HEK293 (cell line): ENCODE measurements around the gene ANKRD33B.
A peak's percentile ranks its signal among the peaks of the same experiment; 100 is the strongest.
"Not testable (repeated sequence)": the region's sequence is repeated elsewhere in the genome, so short reads cannot be mapped to it uniquely, and the experiment has no call there.

ENCODE experiments used
- CTCF ChIA-PET: fragments of 350-600 bp; formaldehyde crosslinking; extraction: SDS; loops from one replicate; lab custom pipeline; 2021; ENCODE audit warnings: antibody characterized with exemption; lab: Yijun Ruan, JAX
- POLR2A ChIA-PET: fragments of 300-600 bp; formaldehyde crosslinking; extraction: SDS; loops from one replicate; lab custom pipeline; 2020; ENCODE audit warnings: antibody characterized with exemption, inconsistent platforms; lab: Yijun Ruan, JAX
- H3K27ac ChIP-seq: fragments of 200-500 bp; sonication (Bioruptor generic); 2 replicates; pipeline ENCODE4 v1.5.1; 2014; ENCODE audit warnings: low read depth, low read length, control low read depth, inconsistent platforms; ENCODE audit errors: extremely low read depth
- H3K36me3 ChIP-seq, 2 experiments: fragments of 200-500 bp in 1 of 2; sonication (Bioruptor generic) in 1 of 2; 1 replicate in 1 of 2; 2 replicates in 1 of 2; pipeline ENCODE4 v1.5.1; 2014 to 2017; ENCODE audit warnings: inconsistent platforms in 2 of 2, low read length in 2 of 2; ENCODE audit not compliant: control insufficient read depth in 2 of 2, insufficient read depth in 1 of 2
- H3K4me1 ChIP-seq: fragments of 200-500 bp; sonication (Bioruptor generic); 2 replicates; pipeline ENCODE4 v1.5.1; 2014; ENCODE audit warnings: mild to moderate bottlenecking, low read length, inconsistent platforms; ENCODE audit not compliant: control insufficient read depth, insufficient read depth
- H3K4me3 ChIP-seq: 2 replicates; pipeline ENCODE4 v1.5.1; 2011; ENCODE audit warnings: low read depth, mild to moderate bottlenecking, control low read depth, low read length, moderate library complexity
- H3K9me3 ChIP-seq: fragments of 200-500 bp; sonication (Bioruptor generic); 2 replicates; pipeline ENCODE4 v1.5.1; 2014; ENCODE audit warnings: low read depth, low read length, inconsistent platforms; ENCODE audit not compliant: control insufficient read depth, insufficient read depth
- BCL11B ChIP-seq: fragments of 450-650 bp; formaldehyde crosslinking; IDR thresholded peaks from 2 replicates; pipeline ENCODE4 v1.5.1; 2016; ENCODE audit warnings: low read depth, missing biosample characterization, missing genetic modification characterization
- KLF9 ChIP-seq: fragments of 450-650 bp; formaldehyde crosslinking; IDR thresholded peaks from 2 replicates; pipeline ENCODE4 v1.5.1; 2016; ENCODE audit warnings: missing biosample characterization, missing genetic modification characterization, low read depth
- OVOL3 ChIP-seq: fragments of 450-650 bp; formaldehyde crosslinking; IDR thresholded peaks from 2 replicates; pipeline ENCODE4 v1.5.1; 2016; ENCODE audit warnings: missing biosample characterization, missing genetic modification characterization
- ZBTB20 ChIP-seq: fragments of 450-650 bp; formaldehyde crosslinking; IDR thresholded peaks from 2 replicates; pipeline ENCODE4 v1.5.1; 2016; ENCODE audit warnings: missing biosample characterization, missing genetic modification characterization
- ZNF16 ChIP-seq: fragments of 450-650 bp; formaldehyde crosslinking; IDR thresholded peaks from 2 replicates; pipeline ENCODE4 v1.5.1; 2016; ENCODE audit warnings: low read depth, missing biosample characterization, missing genetic modification characterization
- ZNF324 ChIP-seq: fragments of 450-650 bp; formaldehyde crosslinking; IDR thresholded peaks from 2 replicates; pipeline ENCODE4 v1.5.1; 2016; ENCODE audit warnings: missing biosample characterization, missing genetic modification characterization
- ZNF510 ChIP-seq: fragments of 450-650 bp; formaldehyde crosslinking; IDR thresholded peaks from 2 replicates; pipeline ENCODE4 v1.5.1; 2018; ENCODE audit warnings: mild to moderate bottlenecking, missing genetic modification characterization, missing biosample characterization; ENCODE audit not compliant: insufficient replicate concordance
- ZNF521 ChIP-seq: fragments of 450-650 bp; formaldehyde crosslinking; IDR thresholded peaks from 2 replicates; pipeline ENCODE4 v1.5.1; 2017; ENCODE audit warnings: missing biosample characterization, mild to moderate bottlenecking, missing genetic modification characterization
- ZNF623 ChIP-seq: fragments of 450-650 bp; formaldehyde crosslinking; IDR thresholded peaks from 2 replicates; pipeline ENCODE4 v1.5.1; 2016; ENCODE audit warnings: missing biosample characterization, missing genetic modification characterization
- ZNF658 ChIP-seq: fragments of 450-650 bp; formaldehyde crosslinking; IDR thresholded peaks from 2 replicates; pipeline ENCODE4; 2016; ENCODE audit warnings: missing biosample characterization, missing genetic modification characterization
- TF ChIP-seq, protein P1 (sequence below): fragments of 450-650 bp; formaldehyde crosslinking; IDR thresholded peaks from 2 replicates; pipeline ENCODE4 v1.5.1; 2016; ENCODE audit warnings: missing biosample characterization, missing genetic modification characterization
- TF ChIP-seq, protein P2 (sequence below): fragments of 450-650 bp; formaldehyde crosslinking; IDR thresholded peaks from 2 replicates; pipeline ENCODE4 v1.5.1; 2017; ENCODE audit warnings: missing biosample characterization, missing genetic modification characterization
- TF ChIP-seq, protein P3 (sequence below): fragments of 450-650 bp; formaldehyde crosslinking; IDR thresholded peaks from 2 replicates; pipeline ENCODE4 v1.5.1; 2016; ENCODE audit warnings: missing biosample characterization, missing genetic modification characterization

Gene ANKRD33B

DNA sequence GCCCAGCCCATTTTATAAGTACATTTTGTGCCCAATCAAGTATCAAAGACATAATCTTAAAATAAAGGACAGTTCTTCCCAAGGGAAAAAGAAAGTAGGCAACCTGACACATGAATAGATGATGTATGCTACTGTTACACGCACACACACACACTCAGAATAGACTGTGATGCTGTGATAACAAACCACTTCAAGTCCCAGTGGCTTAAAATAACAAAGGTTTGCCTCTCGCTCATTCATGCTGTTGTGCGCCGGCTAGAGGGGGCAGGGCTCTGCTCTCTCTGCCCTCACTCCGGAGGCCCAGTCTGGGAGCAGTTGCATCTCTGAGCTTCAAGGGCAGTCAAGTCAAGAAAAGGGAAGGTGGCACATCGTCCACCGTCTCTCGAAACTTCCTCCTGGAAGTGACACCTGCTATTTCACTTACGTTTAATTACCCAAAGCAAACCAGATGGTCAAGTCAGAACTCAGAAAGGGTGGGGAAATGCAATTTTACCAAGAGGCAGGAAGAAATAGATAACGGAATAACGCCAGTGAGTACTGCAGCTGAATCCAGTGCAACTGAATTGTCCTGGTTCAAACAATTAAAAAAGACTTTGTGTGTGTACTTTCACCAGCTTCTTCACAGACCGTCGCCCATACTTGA lies 43.3 kb downstream of the ANKRD33B start (continued):
- TF ChIP-seq, protein P1, sequence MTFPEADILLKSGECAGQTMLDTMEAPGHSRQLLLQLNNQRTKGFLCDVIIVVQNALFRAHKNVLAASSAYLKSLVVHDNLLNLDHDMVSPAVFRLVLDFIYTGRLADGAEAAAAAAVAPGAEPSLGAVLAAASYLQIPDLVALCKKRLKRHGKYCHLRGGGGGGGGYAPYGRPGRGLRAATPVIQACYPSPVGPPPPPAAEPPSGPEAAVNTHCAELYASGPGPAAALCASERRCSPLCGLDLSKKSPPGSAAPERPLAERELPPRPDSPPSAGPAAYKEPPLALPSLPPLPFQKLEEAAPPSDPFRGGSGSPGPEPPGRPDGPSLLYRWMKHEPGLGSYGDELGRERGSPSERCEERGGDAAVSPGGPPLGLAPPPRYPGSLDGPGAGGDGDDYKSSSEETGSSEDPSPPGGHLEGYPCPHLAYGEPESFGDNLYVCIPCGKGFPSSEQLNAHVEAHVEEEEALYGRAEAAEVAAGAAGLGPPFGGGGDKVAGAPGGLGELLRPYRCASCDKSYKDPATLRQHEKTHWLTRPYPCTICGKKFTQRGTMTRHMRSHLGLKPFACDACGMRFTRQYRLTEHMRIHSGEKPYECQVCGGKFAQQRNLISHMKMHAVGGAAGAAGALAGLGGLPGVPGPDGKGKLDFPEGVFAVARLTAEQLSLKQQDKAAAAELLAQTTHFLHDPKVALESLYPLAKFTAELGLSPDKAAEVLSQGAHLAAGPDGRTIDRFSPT (tag by site-specific recombination) = no peak; the same call in 1 of the 2 replicates
- peak; percentile 84 for TF ChIP-seq OVOL3 (tag by site-specific recombination)
- TF ChIP-seq ZNF521 (tag by site-specific recombination) = no peak
- TF ChIP-seq ZNF658 (tag by site-specific recombination) = no peak

DNA sequence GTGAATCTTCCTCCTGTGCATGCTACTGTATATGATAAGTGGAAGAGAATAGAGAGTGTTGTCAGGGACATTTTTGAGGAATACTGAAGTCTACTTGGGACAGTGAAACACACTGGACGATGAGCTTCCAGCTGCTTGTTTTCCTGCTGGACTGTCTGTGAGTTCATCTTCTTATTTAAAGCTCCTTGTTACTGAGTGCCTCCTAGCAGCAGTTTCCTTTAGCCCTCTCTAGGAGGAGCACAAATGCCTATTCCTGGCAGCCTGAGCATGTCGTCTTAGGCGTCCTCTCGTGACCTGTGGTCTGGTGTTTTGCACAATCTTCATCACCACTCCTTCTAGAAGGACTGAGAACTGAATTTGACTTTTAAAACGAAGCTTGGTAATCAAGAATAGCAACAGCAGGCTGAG lies 43.8 kb downstream of the ANKRD33B start:
- ChIA-PET CTCF (interaction anchor here (0.6 to 3.2 kb wide), 8 partner anchors 20 to 215 kb away, joined by 3 to 34 read pairs (median 4); no protein-coding TSS in a partner anchor), POLR2A (interaction anchor here (0.7 to 1.6 kb wide), 6 partner anchors 10 to 118 kb away, joined by 3 to 9 read pairs (median 4); partner anchors contain the start of gene ANKRD33B)
- Histone ChIP-seq H3K4me3 (no peak overlapping the region), H3K4me1 (peaks cover 10% of the 10 kb centered on the region), H3K36me3 (no peaks in the 10 kb centered on the region), H3K9me3 (no peaks in the 10 kb centered on the region), H3K27ac (peak overlapping the region; percentile 54)
- TF ChIP-seq, protein P2, sequence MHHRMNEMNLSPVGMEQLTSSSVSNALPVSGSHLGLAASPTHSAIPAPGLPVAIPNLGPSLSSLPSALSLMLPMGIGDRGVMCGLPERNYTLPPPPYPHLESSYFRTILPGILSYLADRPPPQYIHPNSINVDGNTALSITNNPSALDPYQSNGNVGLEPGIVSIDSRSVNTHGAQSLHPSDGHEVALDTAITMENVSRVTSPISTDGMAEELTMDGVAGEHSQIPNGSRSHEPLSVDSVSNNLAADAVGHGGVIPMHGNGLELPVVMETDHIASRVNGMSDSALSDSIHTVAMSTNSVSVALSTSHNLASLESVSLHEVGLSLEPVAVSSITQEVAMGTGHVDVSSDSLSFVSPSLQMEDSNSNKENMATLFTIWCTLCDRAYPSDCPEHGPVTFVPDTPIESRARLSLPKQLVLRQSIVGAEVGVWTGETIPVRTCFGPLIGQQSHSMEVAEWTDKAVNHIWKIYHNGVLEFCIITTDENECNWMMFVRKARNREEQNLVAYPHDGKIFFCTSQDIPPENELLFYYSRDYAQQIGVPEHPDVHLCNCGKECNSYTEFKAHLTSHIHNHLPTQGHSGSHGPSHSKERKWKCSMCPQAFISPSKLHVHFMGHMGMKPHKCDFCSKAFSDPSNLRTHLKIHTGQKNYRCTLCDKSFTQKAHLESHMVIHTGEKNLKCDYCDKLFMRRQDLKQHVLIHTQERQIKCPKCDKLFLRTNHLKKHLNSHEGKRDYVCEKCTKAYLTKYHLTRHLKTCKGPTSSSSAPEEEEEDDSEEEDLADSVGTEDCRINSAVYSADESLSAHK (tag by site-specific recombination) = peak; percentile 21; the same call in 1 of the 2 replicates
- no peak for TF ChIP-seq ZNF324 (tag by site-specific recombination)
- TF ChIP-seq ZNF510 (tag by site-specific recombination) = no peak
- peak; percentile 88 for TF ChIP-seq ZBTB20 (tag by site-specific recombination)
- no peak for TF ChIP-seq ZNF16 (tag by site-specific recombination)
- no peak for TF ChIP-seq ZNF623 (tag by site-specific recombination)
- no peak for TF ChIP-seq BCL11B (tag by site-specific recombination)

DNA sequence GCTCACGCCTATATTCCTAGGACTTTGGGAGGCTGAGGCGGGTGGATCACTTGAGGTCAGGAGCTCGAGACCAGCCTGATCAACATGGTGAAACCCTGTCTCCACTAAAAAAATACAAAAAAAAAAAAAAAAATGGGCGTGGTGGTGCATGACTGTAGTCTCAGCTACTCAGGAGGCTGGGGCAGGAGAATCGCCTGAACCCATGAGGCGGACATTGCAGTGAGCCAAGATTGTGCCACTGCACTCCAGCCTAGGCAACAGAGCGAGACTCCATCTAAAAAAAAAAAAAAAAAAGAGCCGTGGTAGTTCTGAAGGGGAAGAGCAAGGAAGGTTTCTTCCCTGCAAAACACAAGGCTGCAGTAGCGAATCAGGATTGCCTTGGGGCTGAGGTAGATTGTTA lies 44.2 kb downstream of the ANKRD33B start:
- TF ChIP-seq, protein P3, sequence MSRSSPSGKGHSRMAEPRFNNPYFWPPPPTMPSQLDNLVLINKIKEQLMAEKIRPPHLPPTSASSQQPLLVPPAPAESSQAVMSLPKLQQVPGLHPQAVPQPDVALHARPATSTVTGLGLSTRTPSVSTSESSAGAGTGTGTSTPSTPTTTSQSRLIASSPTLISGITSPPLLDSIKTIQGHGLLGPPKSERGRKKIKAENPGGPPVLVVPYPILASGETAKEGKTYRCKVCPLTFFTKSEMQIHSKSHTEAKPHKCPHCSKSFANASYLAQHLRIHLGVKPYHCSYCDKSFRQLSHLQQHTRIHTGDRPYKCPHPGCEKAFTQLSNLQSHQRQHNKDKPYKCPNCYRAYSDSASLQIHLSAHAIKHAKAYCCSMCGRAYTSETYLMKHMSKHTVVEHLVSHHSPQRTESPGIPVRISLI = 0 out of 2 replicates have a peak, but pooled peaks have one; percentile 46
- 0 out of 2 replicates have a peak, but pooled peaks have one; percentile 41 for TF ChIP-seq KLF9
- TF ChIP-seq, all 188 proteins: peak for 2; not testable (repeated sequence) for 186
- not testable (repeated sequence) for H3K4me1 ChIP-seq, H3K4me3 ChIP-seq, H3K9me3 ChIP-seq, H3K27ac ChIP-seq, H3K36me3 ChIP-seq
- ChIA-PET CTCF (interaction anchor here (1.1 to 3.2 kb wide), 7 partner anchors 15 to 171 kb away, joined by 3 to 34 read pairs (median 3); no protein-coding TSS in a partner anchor), POLR2A (interaction anchor here (0.9 to 1.6 kb wide), 5 partner anchors 17 to 118 kb away, joined by 3 to 9 read pairs (median 4); partner anchors contain the start of gene ANKRD33B)
